GM19328 (cell line): ENCODE results near the gene HOXB9.

Experiments
- ATAC-seq: cut with Tn5 transposase; IDR thresholded peaks from one replicate; pipeline ENCODE4 v1.9.1; 2021; ENCODE audit warnings: mild to moderate bottlenecking, moderate library complexity; ENCODE audit not compliant: unreplicated experiment

The HOXB9 gene

GRCh38 chr17:48571826-48572417, 54.2 kb downstream of the HOXB9 start:
- ATAC-seq = no peak
